ENCODE results near the gene SP3.

Gene SP3

GRCh38 chr2:173860082-173860481, 105.1 kb downstream of the SP3 start:
- H3K4me3 ChIP-seq (ENCODE audit: low read depth in 1 of 2, low read length in 2 of 2), result no peak overlapping the region

GRCh38 chr2:173858291-173858731, 106.9 kb downstream of the SP3 start:
- TF ChIP-seq CTCF (IDR thresholded peaks at IDR 0.05; ENCODE audit: borderline replicate concordance, extremely low read depth, low read length, poor library complexity, severe bottlenecking), result no peak
- TF ChIP-seq EZH2 (IDR thresholded peaks at IDR 0.05; ENCODE audit: borderline replicate concordance, low read depth, low read length, severe bottlenecking), result no peak
- H3K9me3 ChIP-seq (ENCODE audit: insufficient read depth, low read length, severe bottlenecking), result no peaks in the 10 kb centered on the region
- H2AFZ ChIP-seq (ENCODE audit: low read depth, low read length), result no peak overlapping the region
- H4K20me1 ChIP-seq (ENCODE audit: insufficient read depth, low read length), result no peaks in the 10 kb centered on the region
- H3K27ac ChIP-seq (ENCODE audit: low read length), result no peak overlapping the region
- DNase-seq, result no peak
- no peak overlapping the region for H3K9ac ChIP-seq (ENCODE audit: low read depth, low read length)
- H3K4me3 ChIP-seq (ENCODE audit: low read depth in 1 of 2, low read length in 2 of 2), result no peak overlapping the region
- no peak overlapping the region for H3K4me2 ChIP-seq (ENCODE audit: insufficient read depth, low read length)
- peaks cover 2% of the 10 kb centered on the region for H3K27me3 ChIP-seq (ENCODE audit: insufficient read depth, low read length, poor library complexity)
- H3K79me2 ChIP-seq (ENCODE audit: insufficient read depth, low read length), result no peaks in the 10 kb centered on the region
- no peaks in the 10 kb centered on the region for H3K4me1 ChIP-seq (ENCODE audit: insufficient read depth, low read length)
- no peaks in the 10 kb centered on the region for H3K36me3 ChIP-seq (ENCODE audit: insufficient read depth, low read length)
- no peak for ATAC-seq (ENCODE audit: insufficient read depth, low read depth)

More at GRCh38 chr2:173860082-173860481, 105.1 kb downstream of the SP3 start:
- no peaks in the 10 kb centered on the region for H4K20me1 ChIP-seq (ENCODE audit: insufficient read depth, low read length)
- no peaks in the 10 kb centered on the region for H3K36me3 ChIP-seq (ENCODE audit: insufficient read depth, low read length)
- no peaks in the 10 kb centered on the region for H3K9me3 ChIP-seq (ENCODE audit: insufficient read depth, low read length, severe bottlenecking)
- no peak for DNase-seq
- no peak overlapping the region for H3K4me2 ChIP-seq (ENCODE audit: insufficient read depth, low read length)
- H3K79me2 ChIP-seq (ENCODE audit: insufficient read depth, low read length), result no peaks in the 10 kb centered on the region
- no peaks in the 10 kb centered on the region for H3K4me1 ChIP-seq (ENCODE audit: insufficient read depth, low read length)
- no peak for ATAC-seq (ENCODE audit: insufficient read depth, low read depth)
- H3K9ac ChIP-seq (ENCODE audit: low read depth, low read length), result no peak overlapping the region
- no peak overlapping the region for H3K27ac ChIP-seq (ENCODE audit: low read length)
- peaks cover 2% of the 10 kb centered on the region for H3K27me3 ChIP-seq (ENCODE audit: insufficient read depth, low read length, poor library complexity)
- H2AFZ ChIP-seq (ENCODE audit: low read depth, low read length), result no peak overlapping the region
- no peak for TF ChIP-seq CTCF (IDR thresholded peaks at IDR 0.05; ENCODE audit: borderline replicate concordance, extremely low read depth, low read length, poor library complexity, severe bottlenecking)
- no peak for TF ChIP-seq EZH2 (IDR thresholded peaks at IDR 0.05; ENCODE audit: borderline replicate concordance, low read depth, low read length, severe bottlenecking)

Data from DND-41 (cell line).